K562 (cell line): ENCODE data around the gene RAI2. TPM values are rescaled to one million over a fixed set of nuclear protein-coding genes. Genes with fewer than 3 reads are reported as not detected.

Experiments used
- ATAC-seq: fragments of 200-7000 bp; cut with Tn5 transposase; 3 replicates; pipeline ENCODE4 v1.9.1; 2020; ENCODE audit warnings: moderate library complexity
- BruUV-seq: library from RNA; stranded (reverse); fragments of 400-500 nt; replicated peaks from 2 replicates; lab custom pipeline; 2021; lab: Mats Ljungman, UMichigan
- CTCF ChIA-PET: fragments of 300-600 bp; formaldehyde crosslinking; extraction: SDS; loops from one replicate; lab custom pipeline; 2021; ENCODE audit warnings: low intra/inter-chr PET ratio; lab: Yijun Ruan, JAX
- POLR2A ChIA-PET: fragments of 300-600, 350-650 bp; sonication (Branson Sonifier 250); formaldehyde crosslinking; extraction: SDS; loops from one replicate; lab custom pipeline; 2021; ENCODE audit warnings: antibody characterized with exemption, inconsistent platforms; lab: Yijun Ruan, JAX
- DNase-seq, 4 experiments: peaks; one replicate each; pipeline versions ENCODE4 v3.0.0 to v3.0.0-alpha.2; 2011 to 2018; ENCODE audit warnings: low spot score in 3 of 4, mixed read lengths in 3 of 4; ENCODE audit errors: extremely low read depth in 1 of 4
- FAIRE-seq: peaks from 2 replicates; lab custom pipeline; 2011; peaks lifted over from hg19 to GRCh38; lab: Jason Lieb, UNC
- H2AFZ ChIP-seq: 2 replicates; pipeline ENCODE4 v1.6.0; 2011; ENCODE audit warnings: low read depth, low read length, control low read depth, inconsistent platforms
- H3K27ac ChIP-seq: fragments of 200-600 bp; 3 replicates; pipeline ENCODE4 v1.8.0; 2011; ENCODE audit warnings: low read depth, mild to moderate bottlenecking, control low read depth, inconsistent platforms, low read length, moderate library complexity, mixed read lengths; ENCODE audit errors: extremely low read depth
- H3K27me3 ChIP-seq, 2 experiments: fragments of 300-600 bp in 1 of 2; 2 replicates in 1 of 2; 3 replicates in 1 of 2; pipeline versions ENCODE4 v1.6.0 to v1.8.0; 2011; ENCODE audit warnings: inconsistent platforms in 2 of 2, low read length in 2 of 2, mild to moderate bottlenecking in 1 of 2, mixed read lengths in 1 of 2, moderate library complexity in 1 of 2; ENCODE audit not compliant: control insufficient read depth in 2 of 2, insufficient read depth in 2 of 2
- H3K36me3 ChIP-seq: fragments of 300-600 bp; 3 replicates; pipeline ENCODE4 v1.8.0; 2011; ENCODE audit warnings: mild to moderate bottlenecking, low read length, inconsistent platforms; ENCODE audit not compliant: control insufficient read depth, insufficient read depth
- H3K4me1 ChIP-seq, 2 experiments: fragments of 200-600 bp in 1 of 2; replicated peaks in 1 of 2; 2 replicates in 1 of 2; 3 replicates in 1 of 2; pipeline versions ENCODE4 v1.5.1 to v1.8.0; 2011; ENCODE audit warnings: inconsistent platforms in 2 of 2, low read length in 2 of 2, mild to moderate bottlenecking in 1 of 2, mixed read lengths in 1 of 2, moderate library complexity in 1 of 2; ENCODE audit not compliant: control insufficient read depth in 2 of 2, insufficient read depth in 2 of 2
- H3K4me2 ChIP-seq: 2 replicates; pipeline ENCODE4 v1.6.1; 2011; ENCODE audit warnings: low read length, control low read depth, inconsistent platforms, mixed read lengths; ENCODE audit not compliant: insufficient read depth
- H3K4me3 ChIP-seq: fragments of 200-600 bp; sonication (generic), shearing (Covaris generic); 2 replicates; pipeline ENCODE4 v1.5.1; 2016; ENCODE audit warnings: control low read depth, inconsistent platforms
- H3K79me2 ChIP-seq: fragments of 200-600 bp; 3 replicates; pipeline ENCODE4 v1.8.0; 2011; ENCODE audit warnings: low read length, inconsistent platforms; ENCODE audit not compliant: control insufficient read depth, insufficient read depth
- H3K9ac ChIP-seq, 2 experiments: 2 replicates each; pipeline versions ENCODE4 v1.6.0 to v1.6.1; 2011; ENCODE audit warnings: low read depth in 2 of 2, low read length in 2 of 2, control low read depth in 1 of 2, inconsistent platforms in 1 of 2, mild to moderate bottlenecking in 1 of 2, mixed read lengths in 1 of 2; ENCODE audit not compliant: insufficient read depth in 1 of 2
- H3K9me1 ChIP-seq: one replicate; pipeline ENCODE4 v1.6.0; 2011; ENCODE audit warnings: inconsistent platforms, mild to moderate bottlenecking, low read length, moderate library complexity; ENCODE audit not compliant: control insufficient read depth, insufficient read depth
- H3K9me3 ChIP-seq: replicated peaks from 2 replicates; pipeline ENCODE4 v1.5.1; 2011; ENCODE audit warnings: low read depth, low read length, inconsistent platforms; ENCODE audit not compliant: control insufficient read depth, insufficient read depth
- H4K20me1 ChIP-seq: replicated peaks from 2 replicates; pipeline ENCODE4 v1.6.1; 2011; ENCODE audit warnings: low read length, inconsistent platforms, mixed read lengths; ENCODE audit not compliant: control insufficient read depth, insufficient read depth
- ATF3 ChIP-seq, 2 experiments: fragments of 450-650 bp in 1 of 2; sonication (generic) in 1 of 2; formaldehyde crosslinking in 1 of 2; IDR thresholded peaks in 1 of 2; conservative IDR thresholded peaks in 1 of 2; 2 replicates each; pipeline versions ENCODE4 v1.6.1 to v1.8.1; 2016 to 2023; ENCODE audit warnings: mild to moderate bottlenecking in 2 of 2, moderate library complexity in 2 of 2, inconsistent platforms in 1 of 2, missing genetic modification reagents in 1 of 2
- CHAMP1 ChIP-seq: fragments of 450-650 bp; IDR thresholded peaks from 2 replicates; pipeline ENCODE4 v1.6.1; 2016; ENCODE audit warnings: mild to moderate bottlenecking
- E2F5 ChIP-seq: sonication (generic); formaldehyde crosslinking; IDR thresholded peaks from 2 replicates; pipeline ENCODE4 v1.8.0; 2022; ENCODE audit warnings: mild to moderate bottlenecking, missing genetic modification reagents
- HDAC2 ChIP-seq: fragments of 450-650 bp; IDR thresholded peaks from 2 replicates; pipeline ENCODE4 v1.6.1; 2016; ENCODE audit warnings: mild to moderate bottlenecking
- MCM7 ChIP-seq, 2 experiments: fragments of 450-650 bp; IDR thresholded peaks; 2 replicates each; pipeline ENCODE4 v1.6.1; 2016 to 2018
- MNT ChIP-seq, 2 experiments: fragments of 450-650 bp; conservative IDR thresholded peaks; 2 replicates each; pipeline ENCODE4 v1.6.1; 2017; ENCODE audit warnings: mild to moderate bottlenecking in 2 of 2, moderate library complexity in 2 of 2
- PATZ1 ChIP-seq: fragments of 250-450 bp; sonication (Bioruptor Pico); IDR thresholded peaks from 2 replicates; pipeline ENCODE4 v1.5.0; 2020; ENCODE audit warnings: mild to moderate bottlenecking, borderline replicate concordance
- RFX1 ChIP-seq: fragments of 450-650 bp; IDR thresholded peaks from 2 replicates; pipeline ENCODE4 v1.6.1; 2016; ENCODE audit warnings: mild to moderate bottlenecking, moderate library complexity
- SP2 ChIP-seq: IDR thresholded peaks from 2 replicates; pipeline ENCODE4 v1.6.1; 2011; ENCODE audit warnings: mild to moderate bottlenecking, low read depth, low read length, moderate library complexity; ENCODE audit not compliant: poor library complexity, severe bottlenecking; ENCODE audit errors: extremely low read depth
- SPI1 ChIP-seq: IDR thresholded peaks from 2 replicates; pipeline ENCODE4 v1.6.1; 2011; ENCODE audit warnings: low read depth, low read length, control low read depth, borderline replicate concordance
- TFAP4 ChIP-seq: sonication (generic); formaldehyde crosslinking; IDR thresholded peaks from 2 replicates; pipeline ENCODE4 v1.8.0; 2022; ENCODE audit warnings: missing genetic modification reagents, mild to moderate bottlenecking, moderate library complexity, borderline replicate concordance
- ZNF133 ChIP-seq: fragments of 250-450 bp; sonication (Bioruptor Pico); IDR thresholded peaks from 2 replicates; pipeline ENCODE4 v1.4.0; 2020; ENCODE audit warnings: mild to moderate bottlenecking
- ZNF174 ChIP-seq: fragments of 250-450 bp; sonication (Bioruptor Pico); IDR thresholded peaks from 2 replicates; pipeline ENCODE4 v1.4.0; 2020; ENCODE audit warnings: mild to moderate bottlenecking
- ZNF695 ChIP-seq: fragments of 450-650 bp; formaldehyde crosslinking; IDR thresholded peaks from 2 replicates; pipeline ENCODE4 v1.4.0; 2020; ENCODE audit warnings: mild to moderate bottlenecking, moderate library complexity
- WGBS: fragments of 100-300 bp; shearing (Covaris generic); methylation state at CpG from one replicate; pipeline ENCODE4 v1.1.6; 2016; ENCODE audit warnings: low coverage, mixed read lengths; ENCODE audit not compliant: insufficient coverage; ENCODE audit errors: missing lambda C conversion rate; 5-methylcytosine and 5-hydroxymethylcytosine counted together
- in situ Hi-C: fragments of 300-500 bp; cut with MboI; formaldehyde crosslinking; loops from 4 replicates; pipeline ENCODE4 v1.15.0; 2018; ENCODE audit warnings: inconsistent platforms, mixed read lengths
- intact Hi-C: fragments of 100-400 bp; cut with micrococcal nuclease; formaldehyde crosslinking; loops from 2 replicates; pipeline ENCODE4 v1.14.2; 2022
- polyA plus RNA-seq, 8 experiments: library from polyadenylated mRNA; depleted of rRNA in 4 of 8; stranded (reverse) in 5 of 8; unstranded in 3 of 8; fragments of >200 nt; fragmentation: Nextera tagmentation in 2 of 8; fragmentation: Illumina TruSeq in 1 of 8; extraction: Ambion mirVana in 2 of 8; extraction: Trizol in 1 of 8; gene quantifications; 2 replicates each; pipeline versions ENCODE4 v1.2.1 to v1.2.3, GENCODE V29; 2011 to 2014; ENCODE audit warnings: inconsistent platforms in 1 of 8, missing spikeins in 1 of 8
- total RNA-seq, 7 experiments: library from RNA; depleted of rRNA in 6 of 7; stranded (reverse); fragments of >200 nt in 6 of 7; fragmentation: Illumina TruSeq in 2 of 7; extraction: Trizol in 2 of 7; gene quantifications; 2 replicates each; pipeline versions ENCODE4 v1.2.1 to v1.2.3, GENCODE V29; 2011 to 2021; ENCODE audit warnings: low replicate concordance in 1 of 7

Gene RAI2
- total and polyA plus RNA-seq, 9 of the 15 experiments (the other 6 are each of a cell fraction or from before 2014, with no cell fraction given), result not detected

GRCh38 chrX:17839269-17839668 lies 21.8 kb downstream of the RAI2 start:
- Histone ChIP-seq H3K9me3 (no peaks in the 10 kb centered on the region), H3K4me2 (no peak overlapping the region), H3K4me3 (no peak overlapping the region), H3K27me3 (0 out of 5 replicates have a peak, but pooled peaks cover 0 to 7% of the 10 kb centered on the region in 2 experiments), H3K9me1 (no peaks in the 10 kb centered on the region), H3K79me2 (no peaks in the 10 kb centered on the region), H4K20me1 (no peaks in the 10 kb centered on the region), H2AFZ (no peak overlapping the region), H3K4me1 (no peaks in the 10 kb centered on the region), H3K36me3 (no peaks in the 10 kb centered on the region), H3K27ac (no peak overlapping the region), H3K9ac (no peak overlapping the region)
- in situ Hi-C loops, result no loop called here
- CTCF ChIA-PET, result no interaction called here
- FAIRE-seq (no peak), ATAC-seq (no peak), DNase-seq (no peak)
- 0% methylated on average over 4 of the region's 4 CpGs for WGBS
- no TSS peak for BruUV-seq
- intact Hi-C loops, result no loop called here
- POLR2A ChIA-PET, result no interaction called here
- no peak for TF ChIP-seq TFAP4 (CRISPR knock-in tag)
- TF ChIP-seq RFX1, result no peak
- TF ChIP-seq MCM7 (IDR thresholded peaks at IDR 0.05), result no peak
- no peak for TF ChIP-seq SPI1
- TF ChIP-seq ZNF695 (CRISPR knock-in tag), result no peak
- no peak for TF ChIP-seq HDAC2
- TF ChIP-seq MNT (conservative IDR thresholded peaks at IDR 0.05), result no peak
- TF ChIP-seq ZNF174 (CRISPR knock-in tag), result no peak
- TF ChIP-seq E2F5 (CRISPR knock-in tag), result no peak
- TF ChIP-seq ZNF133 (CRISPR knock-in tag), result no peak
- no peak for TF ChIP-seq PATZ1
- no peak for TF ChIP-seq CHAMP1
- no peak for TF ChIP-seq SP2
- no peak for TF ChIP-seq ATF3 (IDR thresholded peaks at IDR 0.05)
- no peak for TF ChIP-seq ATF3 (CRISPR knock-in tag; conservative IDR thresholded peaks at IDR 0.05)
